AG04450 (cell line): ENCODE results near the gene WNT16. TPM values are rescaled to one million over a fixed set of nuclear protein-coding genes. Genes with fewer than 3 reads are reported as not detected.

Experiments
- CTCF ChIA-PET: fragments of 300-600, 350-600 bp; formaldehyde crosslinking; extraction: SDS; loops from one replicate; lab custom pipeline; 2022; ENCODE audit warnings: antibody characterized with exemption, inconsistent platforms; lab: Charles Lee
- POLR2A ChIA-PET: fragments of 350-600 bp; formaldehyde crosslinking; extraction: SDS; loops from one replicate; lab custom pipeline; 2021; ENCODE audit warnings: antibody characterized with exemption, inconsistent platforms; lab: Yijun Ruan, JAX
- DNase-seq: peaks from one replicate; pipeline ENCODE4 v3.0.0-alpha.2; 2011; ENCODE audit warnings: low read depth, low spot score
- H3K27ac ChIP-seq: one replicate; pipeline ENCODE4 v1.5.1; 2012; ENCODE audit warnings: low read depth, low read length, control low read depth
- H3K27me3 ChIP-seq: one replicate; pipeline ENCODE4 v1.6.0; 2012; ENCODE audit warnings: low read length; ENCODE audit not compliant: control insufficient read depth, insufficient read depth
- H3K4me3 ChIP-seq: 2 replicates; pipeline ENCODE4 v1.5.1; 2011; ENCODE audit warnings: mild to moderate bottlenecking, low read depth, low read length, control low read depth
- H3K9me3 ChIP-seq: 2 replicates; pipeline ENCODE4 v1.5.1; 2012; ENCODE audit warnings: low read length; ENCODE audit not compliant: control insufficient read depth, insufficient read depth
- polyA minus RNA-seq: library from RNA; depleted of rRNA, polyadenylated mRNA; stranded (reverse); fragments of >200 nt; gene quantifications from 2 replicates; pipeline ENCODE4 v1.2.3, GENCODE V29; 2011; rRNA and poly(A)+ RNA removed
- polyA plus RNA-seq: library from polyadenylated mRNA; depleted of rRNA; stranded (reverse); fragments of >200 nt; gene quantifications from 2 replicates; pipeline ENCODE4 v1.2.3, GENCODE V29; 2011; rRNA removed
- TF ChIP-seq, protein P1 (sequence below): IDR thresholded peaks from 2 replicates; pipeline ENCODE4 v1.5.1; 2011; ENCODE audit warnings: low read depth, low read length, control low read depth, inconsistent platforms

Gene WNT16, protein sequence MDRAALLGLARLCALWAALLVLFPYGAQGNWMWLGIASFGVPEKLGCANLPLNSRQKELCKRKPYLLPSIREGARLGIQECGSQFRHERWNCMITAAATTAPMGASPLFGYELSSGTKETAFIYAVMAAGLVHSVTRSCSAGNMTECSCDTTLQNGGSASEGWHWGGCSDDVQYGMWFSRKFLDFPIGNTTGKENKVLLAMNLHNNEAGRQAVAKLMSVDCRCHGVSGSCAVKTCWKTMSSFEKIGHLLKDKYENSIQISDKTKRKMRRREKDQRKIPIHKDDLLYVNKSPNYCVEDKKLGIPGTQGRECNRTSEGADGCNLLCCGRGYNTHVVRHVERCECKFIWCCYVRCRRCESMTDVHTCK
- 0.89 and 1.4 TPM in 2 replicates for polyA plus RNA-seq
- polyA minus RNA-seq: 2.7 and 4.9 TPM in 2 replicates

DNA sequence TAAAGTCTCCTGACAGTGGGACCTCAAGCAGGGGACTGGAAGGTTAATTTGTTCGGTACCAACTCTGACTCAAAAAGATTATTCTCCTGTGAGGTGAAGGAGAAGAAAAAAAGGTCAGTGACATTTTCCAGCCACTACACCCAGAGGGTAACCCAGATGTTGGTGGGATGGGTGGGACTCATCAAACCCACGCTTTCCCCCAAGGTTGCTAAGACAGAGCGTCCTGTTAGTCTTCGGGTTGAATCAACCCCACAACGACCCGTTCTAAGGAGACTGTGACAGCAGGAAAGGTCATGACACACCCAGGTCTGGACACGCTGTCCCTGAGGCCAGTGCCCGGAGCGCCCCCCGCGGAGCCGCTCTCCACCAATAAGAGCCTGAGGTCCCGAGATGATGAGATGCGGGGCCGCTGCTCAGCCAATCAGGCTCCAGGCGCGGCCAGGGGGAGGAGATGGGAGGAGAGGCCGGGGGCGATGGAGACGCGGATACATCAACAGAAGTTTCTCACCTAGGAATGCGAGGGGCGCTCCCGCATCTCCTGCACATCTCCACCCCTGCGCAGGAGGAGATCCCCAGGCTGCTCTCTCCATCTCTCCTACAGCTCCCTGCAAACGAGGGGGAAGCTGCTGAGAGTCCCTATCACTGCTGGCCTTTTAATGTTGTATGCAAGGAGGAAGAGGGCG, at the start of gene WNT16:
WNT16 (plus strand) TSS at position 493 of the 683 bp plus-strand sequence. CDS start 293 bp downstream, outside the sequence.
- H3K27me3 ChIP-seq: peaks cover 7% of the 10 kb centered on the region
- H3K27ac ChIP-seq: no peak within 1 kb of the TSS
- TF ChIP-seq, protein P1, sequence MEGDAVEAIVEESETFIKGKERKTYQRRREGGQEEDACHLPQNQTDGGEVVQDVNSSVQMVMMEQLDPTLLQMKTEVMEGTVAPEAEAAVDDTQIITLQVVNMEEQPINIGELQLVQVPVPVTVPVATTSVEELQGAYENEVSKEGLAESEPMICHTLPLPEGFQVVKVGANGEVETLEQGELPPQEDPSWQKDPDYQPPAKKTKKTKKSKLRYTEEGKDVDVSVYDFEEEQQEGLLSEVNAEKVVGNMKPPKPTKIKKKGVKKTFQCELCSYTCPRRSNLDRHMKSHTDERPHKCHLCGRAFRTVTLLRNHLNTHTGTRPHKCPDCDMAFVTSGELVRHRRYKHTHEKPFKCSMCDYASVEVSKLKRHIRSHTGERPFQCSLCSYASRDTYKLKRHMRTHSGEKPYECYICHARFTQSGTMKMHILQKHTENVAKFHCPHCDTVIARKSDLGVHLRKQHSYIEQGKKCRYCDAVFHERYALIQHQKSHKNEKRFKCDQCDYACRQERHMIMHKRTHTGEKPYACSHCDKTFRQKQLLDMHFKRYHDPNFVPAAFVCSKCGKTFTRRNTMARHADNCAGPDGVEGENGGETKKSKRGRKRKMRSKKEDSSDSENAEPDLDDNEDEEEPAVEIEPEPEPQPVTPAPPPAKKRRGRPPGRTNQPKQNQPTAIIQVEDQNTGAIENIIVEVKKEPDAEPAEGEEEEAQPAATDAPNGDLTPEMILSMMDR: no peak
- no peak for DNase-seq
- peak within 1 kb of the TSS; percentile 63 for H3K4me3 ChIP-seq
- ChIA-PET CTCF (no interaction called here), POLR2A (interaction anchor here (0.7 to 1.2 kb wide), 3 partner anchors 40 to 338 kb away, joined by 3 to 4 read pairs (median 3); no protein-coding TSS in a partner anchor)
- H3K9me3 ChIP-seq: no peaks in the 10 kb centered on the region; the same call in 1 of the 2 replicates

DNA sequence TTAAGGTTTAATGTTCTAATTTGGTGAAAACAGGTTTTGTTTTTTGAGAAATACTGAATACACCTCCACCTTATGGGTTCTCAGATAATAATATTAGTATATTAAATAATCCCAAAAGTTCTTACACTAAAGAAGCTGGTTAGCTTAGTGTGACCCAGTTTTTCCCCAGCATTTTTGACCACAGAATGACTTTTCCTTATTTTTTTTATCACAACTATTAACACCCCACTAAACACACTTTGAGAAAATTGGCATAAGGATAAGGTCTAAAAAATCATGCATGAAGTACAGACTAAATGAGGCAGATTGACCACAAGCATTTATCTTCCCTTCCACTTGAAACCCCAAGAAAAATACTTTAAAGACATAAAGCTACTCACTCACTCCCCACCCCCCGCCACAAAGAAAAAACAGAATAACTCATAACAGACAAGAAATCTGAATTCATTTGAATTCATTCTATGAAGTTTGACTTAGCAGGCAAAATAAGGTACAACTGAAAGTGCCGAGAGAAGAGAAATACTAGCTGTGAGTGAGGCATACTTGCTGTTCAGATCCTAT, 49.7 kb upstream of the WNT16 start:
- DNase-seq: no peak
- Histone ChIP-seq H3K9me3 (peaks cover 3% of the 10 kb centered on the region; the same call in 1 of the 2 replicates), H3K27ac (no peak overlapping the region), H3K27me3 (no peaks in the 10 kb centered on the region), H3K4me3 (no peak overlapping the region)
- ChIA-PET POLR2A (no interaction called here), CTCF (interaction anchor here (0.7 to 1.3 kb wide), 4 partner anchors 117 to 715 kb away, joined by 3 to 5 read pairs (median 3); partner anchors contain the start of gene FAM3C)
- TF ChIP-seq, protein P1: no peak

DNA sequence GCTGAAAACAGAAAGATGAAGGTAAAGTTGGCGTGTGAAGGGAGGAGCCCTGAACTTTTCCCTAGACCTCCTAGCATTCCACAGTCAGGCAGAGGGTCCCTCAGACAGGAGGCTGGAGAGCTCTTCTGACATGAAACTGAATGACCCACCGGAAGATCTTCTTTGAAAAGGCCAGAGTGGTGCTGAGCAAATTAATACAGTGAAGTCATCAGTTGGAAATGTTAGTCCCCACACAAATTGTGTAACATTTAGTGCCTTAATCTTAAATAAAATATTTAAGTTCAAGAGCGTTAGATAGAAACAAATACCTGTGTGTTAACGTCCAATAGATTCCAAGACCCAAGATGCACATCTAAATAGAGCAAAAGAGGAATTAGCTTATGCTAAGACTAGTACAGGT, 49.0 kb upstream of the WNT16 start:
- ChIA-PET CTCF (interaction anchor here (1.0 to 1.3 kb wide), 3 partner anchors 116 to 714 kb away, joined by 3 to 5 read pairs (median 3); partner anchors contain the start of gene FAM3C), POLR2A (interaction anchor here (0.7 kb wide), 1 partner anchor 214 kb away, joined by 3 read pairs; no protein-coding TSS in a partner anchor)
- Histone ChIP-seq H3K4me3 (no peak overlapping the region), H3K9me3 (peaks cover 9% of the 10 kb centered on the region), H3K27ac (no peak overlapping the region), H3K27me3 (no peaks in the 10 kb centered on the region)
- TF ChIP-seq, protein P1: no peak
- DNase-seq: no peak

DNA sequence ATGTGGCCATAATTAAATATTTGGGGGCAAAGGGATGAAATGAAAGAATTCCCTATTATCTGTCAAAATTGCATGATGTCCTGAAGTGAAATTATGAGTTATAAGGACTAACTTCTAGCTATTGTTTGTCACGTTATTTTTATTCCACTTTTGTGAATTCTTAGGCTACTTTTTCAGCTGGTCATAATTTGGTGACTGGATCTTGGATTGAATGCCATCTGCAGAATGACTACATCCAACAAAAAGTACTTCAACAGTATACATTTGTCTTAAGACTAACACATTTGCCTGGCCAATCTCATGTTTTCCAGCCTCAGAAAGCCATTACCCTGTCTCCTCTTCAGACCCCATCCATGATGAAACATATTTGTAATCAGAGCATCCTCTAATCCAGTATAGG, 48.1 kb upstream of the WNT16 start:
- TF ChIP-seq, protein P1: no peak
- no peak overlapping the region for H3K4me3 ChIP-seq
- ChIA-PET CTCF (interaction anchor here (1.3 kb wide), 1 partner anchor 116 kb away, joined by 5 read pairs; the partner anchor contains the start of gene FAM3C), POLR2A (no interaction called here)
- no peaks in the 10 kb centered on the region for H3K27me3 ChIP-seq
- peaks cover 13% of the 10 kb centered on the region for H3K9me3 ChIP-seq
- DNase-seq: no peak
- H3K27ac ChIP-seq: no peak overlapping the region
